NCI-H146 (cell line): ENCODE results near the gene ASB10.

Source experiments
- DNase-seq: peaks from one replicate; lab custom pipeline; 2025; lab: John Stamatoyannopoulos, UW

Gene ASB10

DNA sequence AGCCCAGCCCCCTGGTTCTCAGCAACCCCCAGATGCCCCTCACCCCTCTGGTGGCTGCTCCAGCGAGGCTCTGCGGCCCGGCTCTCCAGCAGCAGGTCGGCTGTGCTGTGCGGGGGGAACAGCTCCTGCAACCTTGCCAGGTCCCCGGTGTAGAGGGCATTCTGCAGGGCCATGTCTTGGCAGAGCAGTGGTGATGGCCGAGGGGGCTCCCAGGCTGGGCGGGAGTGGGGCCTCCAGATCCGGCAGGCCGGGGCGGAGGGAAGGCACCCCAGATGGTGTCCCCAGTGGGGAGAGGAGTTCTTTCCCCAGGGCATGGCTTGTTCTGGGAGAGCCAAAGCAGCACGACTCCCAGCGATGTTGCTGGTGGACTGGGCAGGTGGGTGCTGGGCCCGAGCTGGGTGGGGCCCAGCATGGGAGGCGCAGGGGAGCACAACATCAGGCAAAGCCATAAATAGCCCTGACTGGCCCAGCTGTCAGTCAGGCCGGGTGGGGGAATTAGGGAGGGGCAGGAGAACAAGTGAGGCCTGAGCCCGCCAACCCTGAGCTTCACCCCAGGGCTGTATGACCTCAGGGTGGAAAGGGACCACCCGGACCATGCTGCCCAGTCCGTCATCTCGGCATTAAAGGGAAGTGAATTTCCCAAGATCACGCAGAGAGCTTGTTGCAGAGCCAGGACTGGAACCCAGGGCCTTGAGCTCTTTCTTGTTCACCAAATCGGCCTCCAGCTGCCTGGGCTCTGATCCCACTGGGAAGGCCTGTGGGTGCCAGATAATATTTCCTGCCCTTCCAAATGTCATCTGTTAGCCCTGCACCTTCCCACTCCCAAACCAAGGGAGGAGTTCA is 580 bp upstream of the ASB10 start:
- DNase-seq = no peak

GRCh38 chr7:151185762-151186639 is 1.0 kb downstream of the ASB10 start:
- DNase-seq = no peak

DNA sequence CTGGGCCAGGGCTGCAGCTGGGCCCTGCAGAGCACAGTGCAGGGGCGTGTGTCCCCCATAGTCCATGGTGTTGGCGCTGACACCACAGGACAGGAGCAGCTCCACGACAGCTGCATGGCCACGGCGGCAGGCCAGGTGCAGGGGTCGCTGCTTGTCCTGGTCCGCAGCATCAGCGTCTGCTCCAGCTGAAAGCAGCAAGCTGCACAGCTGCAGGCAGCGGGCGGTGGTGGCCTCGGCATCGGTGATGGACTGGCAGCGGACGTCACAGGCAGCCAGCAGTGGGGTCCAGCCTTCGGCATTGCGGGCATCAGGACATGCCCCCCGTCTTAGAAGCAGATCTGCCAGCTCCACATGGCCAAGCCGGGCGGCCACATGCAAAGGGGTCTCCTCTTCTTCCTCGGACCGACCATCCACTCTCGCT is 6.0 kb downstream of the ASB10 start:
- peak; percentile 19 for DNase-seq

- no peak for DNase-seq
Observed at GRCh38 chr7:151179946-151180345, 7.1 kb downstream of the ASB10 start.

DNA sequence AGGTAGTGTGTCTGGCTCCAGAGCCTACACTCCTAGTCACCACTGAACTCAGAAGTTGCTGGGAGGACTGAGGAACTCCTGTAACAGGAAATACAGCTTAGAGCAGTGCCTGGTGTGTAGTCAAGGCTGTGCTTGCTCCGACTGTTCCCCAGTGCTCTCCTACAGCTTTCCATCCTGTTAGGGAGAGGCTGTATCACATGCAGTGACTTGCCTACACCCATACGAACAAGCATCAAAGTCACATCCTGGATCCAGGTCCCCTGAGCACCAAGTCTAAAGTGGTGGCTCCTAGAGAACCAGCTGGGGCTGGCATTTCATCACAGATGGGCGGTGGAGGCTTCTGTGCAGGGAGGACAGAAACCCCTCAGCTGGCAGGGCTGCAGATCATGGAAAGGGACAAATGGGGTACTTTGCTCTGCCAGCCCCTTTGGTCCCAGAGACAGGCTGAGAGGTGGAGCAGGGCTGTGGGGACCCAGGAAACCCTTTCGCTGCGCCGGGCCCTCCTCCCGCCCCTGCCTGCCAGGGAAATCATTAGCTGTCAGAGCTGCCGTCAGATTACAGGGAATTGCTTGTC is 7.7 kb downstream of the ASB10 start:
- no peak for DNase-seq

DNA sequence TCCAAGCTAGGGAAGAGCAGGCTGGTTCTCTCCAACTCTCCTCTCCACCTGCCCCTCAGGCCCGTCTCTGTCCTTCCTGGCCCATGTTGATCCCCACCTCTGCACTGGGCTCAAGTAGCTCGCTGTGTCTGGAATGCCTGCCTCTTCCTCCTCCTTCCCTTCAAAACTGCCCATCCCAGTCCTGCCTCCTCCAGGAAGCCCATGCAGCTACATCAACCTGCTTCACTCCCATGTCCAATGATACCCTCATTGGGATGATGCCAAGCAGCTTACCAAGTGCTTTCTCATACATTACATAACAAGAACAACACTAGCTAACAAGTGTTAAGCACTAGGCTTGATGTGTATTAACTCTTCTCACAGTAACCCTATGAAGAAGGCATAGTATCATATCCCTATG is 8.2 kb downstream of the ASB10 start:
- DNase-seq = no peak

DNA sequence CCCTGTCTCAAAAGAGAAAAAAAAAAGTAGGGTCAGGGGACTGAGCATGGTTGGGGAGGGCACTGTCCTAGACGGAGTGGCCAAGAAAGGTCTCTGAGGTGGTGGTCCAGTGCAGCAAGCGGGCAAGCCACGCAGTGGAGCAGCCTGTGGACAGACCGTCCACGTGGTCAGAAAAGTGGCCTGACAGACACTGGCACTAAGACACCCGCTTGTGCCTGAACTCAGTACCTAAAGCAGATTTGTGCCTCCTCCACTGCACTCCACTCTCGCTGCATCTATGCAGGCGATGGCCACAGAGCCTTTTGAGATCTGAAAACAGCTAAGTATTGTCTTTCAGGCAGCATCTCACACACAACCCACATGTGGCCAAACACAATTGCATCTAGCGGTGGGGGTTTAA is 8.8 kb downstream of the ASB10 start:
- no peak for DNase-seq

DNA sequence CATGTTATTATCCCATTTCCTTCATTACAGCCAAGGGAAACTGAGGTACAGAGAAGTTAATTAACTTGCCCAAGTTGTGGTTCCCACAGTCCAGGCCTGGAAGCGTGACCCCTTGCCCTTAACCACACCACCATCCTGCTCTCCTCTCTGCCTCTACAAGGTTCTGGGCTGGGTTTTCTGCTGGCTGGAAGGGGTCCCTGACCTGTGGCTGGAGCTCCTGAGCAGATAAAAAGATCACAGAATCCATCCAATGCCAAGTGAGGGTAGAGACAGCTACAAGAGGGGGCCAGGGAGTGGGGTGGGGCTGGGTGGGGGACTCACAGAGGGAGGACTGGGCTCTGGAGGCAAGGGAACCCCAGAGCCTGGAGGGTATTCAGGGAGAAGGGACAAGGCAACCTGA is 9.7 kb downstream of the ASB10 start:
- no peak for DNase-seq

- DNase-seq = no peak
Observed at GRCh38 chr7:151176401-151176800, 10.6 kb downstream of the ASB10 start.

- DNase-seq = peak; percentile 46
Observed at GRCh38 chr7:151175793-151176311, 11.2 kb downstream of the ASB10 start.

- DNase-seq = no peak
Observed at GRCh38 chr7:151175047-151175792, 11.8 kb downstream of the ASB10 start.

GRCh38 chr7:151174246-151175046 is 12.6 kb downstream of the ASB10 start:
- no peak for DNase-seq

DNA sequence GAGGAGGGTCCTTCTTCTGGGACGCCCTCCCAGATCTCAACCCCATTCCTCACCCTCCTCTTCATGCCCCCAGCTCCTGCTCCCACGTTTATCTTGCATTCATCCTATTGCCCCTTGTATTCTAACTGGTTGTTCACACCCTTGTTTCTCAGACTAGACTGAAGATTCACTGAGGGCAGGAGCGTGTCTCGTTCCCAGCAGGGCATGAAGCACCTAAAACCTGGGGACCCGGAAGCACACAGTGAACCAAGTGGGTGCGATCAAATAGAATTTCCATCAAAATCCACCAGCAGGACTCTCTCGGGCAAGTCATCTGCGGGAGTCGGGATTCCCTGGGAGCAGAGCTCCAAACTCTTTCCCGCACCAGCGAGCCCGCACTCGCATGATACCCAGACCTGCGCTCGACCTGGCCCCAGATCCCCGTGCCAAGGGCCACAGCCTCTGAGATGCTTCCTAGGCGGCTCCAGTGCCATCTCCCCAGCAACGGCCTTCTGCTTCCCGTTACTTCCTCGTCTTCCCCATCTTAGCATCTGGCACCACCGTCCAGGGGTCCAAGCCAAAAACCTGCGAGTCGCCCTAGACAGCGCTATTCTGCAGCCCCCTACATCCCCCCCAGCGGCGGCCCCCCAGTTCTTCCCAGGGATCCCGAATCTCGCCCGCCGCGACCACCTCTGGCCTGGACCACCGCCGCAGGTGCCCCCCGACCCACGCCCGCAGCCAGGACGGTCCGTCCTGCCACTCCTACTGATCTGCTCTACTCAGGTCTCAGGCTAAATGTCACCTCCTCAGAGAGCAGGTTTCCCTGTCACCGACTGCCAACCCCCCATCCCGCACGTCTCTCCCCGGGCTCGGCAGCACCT is 13.4 kb downstream of the ASB10 start:
- DNase-seq = no peak

- peak; percentile 57 for DNase-seq
Observed at GRCh38 chr7:151172273-151173141, 14.5 kb downstream of the ASB10 start.

DNA sequence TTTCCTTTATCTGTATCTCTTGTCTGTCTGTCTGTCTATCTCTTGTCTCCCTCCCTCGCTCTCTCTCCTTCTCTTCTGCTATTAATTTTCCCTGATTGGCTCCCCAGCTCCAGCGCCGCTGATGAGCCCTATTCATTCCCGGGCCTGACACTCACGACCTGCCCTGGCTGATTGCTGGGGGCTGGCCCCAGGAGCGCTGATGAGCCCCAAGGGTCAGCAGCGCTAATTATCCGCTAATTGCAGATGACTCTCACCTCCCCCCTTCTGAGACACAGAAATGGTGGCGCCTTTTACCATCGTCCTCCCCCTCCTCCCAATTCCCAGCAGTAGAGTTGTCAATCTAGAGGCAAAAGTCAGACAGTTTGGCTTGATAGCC is 18.3 kb downstream of the ASB10 start:
- no peak for DNase-seq

DNA sequence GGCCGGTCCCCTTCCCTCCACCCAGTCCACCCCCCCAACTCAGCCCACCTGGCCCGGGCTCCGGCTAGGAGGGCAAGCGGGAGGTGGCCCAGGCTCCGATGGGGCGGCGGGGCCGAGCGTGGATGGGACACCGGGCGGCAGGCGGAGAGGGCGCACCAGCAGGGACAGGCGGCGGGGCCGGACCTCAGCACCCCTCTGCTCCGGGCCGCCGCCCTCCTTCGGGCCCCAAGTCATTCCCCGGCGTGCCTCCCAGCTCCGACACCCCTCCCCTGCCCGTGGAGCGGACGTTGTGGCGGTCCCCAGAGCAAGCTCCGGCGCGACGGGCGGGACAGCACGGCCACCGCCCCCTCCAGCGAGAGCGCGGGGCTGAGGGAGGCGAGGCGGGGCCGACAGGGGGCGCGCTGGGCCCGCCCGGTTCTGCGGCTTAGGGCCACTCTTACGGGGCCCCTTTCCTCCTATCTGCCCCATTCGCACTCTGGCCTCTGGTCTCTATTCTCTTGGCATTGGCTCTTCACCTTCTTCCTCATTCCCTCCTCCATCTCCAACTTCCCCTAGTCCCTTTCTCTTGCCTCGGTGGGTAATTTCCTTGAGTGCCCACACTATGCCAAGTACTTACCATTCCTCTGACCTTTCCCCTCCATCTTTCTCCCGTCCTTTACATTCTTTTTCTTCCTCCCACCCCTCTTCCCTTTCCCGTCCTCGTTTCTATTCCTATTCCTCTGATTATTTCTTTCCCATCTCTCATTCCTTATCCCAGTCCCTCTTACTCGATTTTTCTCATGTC is 18.9 kb downstream of the ASB10 start:
- DNase-seq = peak; percentile 23

- DNase-seq = peak; percentile 18
Observed at GRCh38 chr7:151167197-151167961, 19.7 kb downstream of the ASB10 start, which contains the start of gene GBX1. TSS of gene GBX1 (minus strand) at chr7:151167694. CDS start at chr7:151167548, 146 bp downstream.
